NCI-H82 (cell line): ENCODE results near the gene PGC.

ENCODE experiments used
- DNase-seq: peaks from one replicate; lab custom pipeline; 2025; lab: John Stamatoyannopoulos, UW

Gene PGC

DNA sequence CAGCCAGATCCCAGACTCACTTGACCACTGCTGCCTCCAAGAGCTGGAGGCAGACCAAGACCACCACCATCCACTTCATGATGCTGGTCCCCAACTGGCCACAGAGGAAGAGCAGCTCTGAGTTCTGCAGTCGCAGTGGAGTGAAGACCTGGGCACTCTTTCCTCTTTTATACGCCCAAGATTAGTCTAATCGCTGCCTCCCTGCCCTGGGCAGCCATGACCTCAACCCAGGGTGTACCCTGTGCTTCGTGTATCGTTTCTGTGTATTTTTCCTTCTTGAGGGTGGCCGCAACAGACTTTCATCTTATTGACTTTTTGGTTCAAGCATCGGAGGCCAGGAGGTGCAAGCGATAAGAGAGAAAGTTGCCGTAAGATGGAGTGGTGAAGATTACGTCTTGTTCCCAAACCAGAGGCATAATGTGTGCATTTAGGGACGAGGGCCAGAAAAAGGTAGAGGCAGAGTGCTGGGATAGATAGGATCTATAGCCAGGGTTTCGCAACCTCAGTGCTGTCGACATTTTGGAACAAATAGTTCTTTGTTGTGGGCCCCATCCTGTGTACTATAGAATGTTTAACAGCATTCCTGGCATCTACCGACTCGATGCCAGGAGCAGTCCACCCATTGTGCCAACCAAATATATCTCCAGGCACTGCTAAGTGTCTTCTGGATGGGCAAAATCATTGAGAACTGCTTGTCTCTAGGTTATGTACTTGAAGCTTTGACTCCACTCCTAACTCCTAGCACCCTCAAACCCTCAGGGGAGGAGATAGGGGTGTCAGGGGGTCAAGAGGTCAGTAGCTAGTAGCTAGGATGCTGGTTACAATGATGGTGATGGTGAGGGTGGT, at the start of gene PGC:
PGC (minus strand) TSS at position 142 of the 846 bp plus-strand sequence; CDS start at position 79, 63 bp downstream.
- no peak for DNase-seq

DNA sequence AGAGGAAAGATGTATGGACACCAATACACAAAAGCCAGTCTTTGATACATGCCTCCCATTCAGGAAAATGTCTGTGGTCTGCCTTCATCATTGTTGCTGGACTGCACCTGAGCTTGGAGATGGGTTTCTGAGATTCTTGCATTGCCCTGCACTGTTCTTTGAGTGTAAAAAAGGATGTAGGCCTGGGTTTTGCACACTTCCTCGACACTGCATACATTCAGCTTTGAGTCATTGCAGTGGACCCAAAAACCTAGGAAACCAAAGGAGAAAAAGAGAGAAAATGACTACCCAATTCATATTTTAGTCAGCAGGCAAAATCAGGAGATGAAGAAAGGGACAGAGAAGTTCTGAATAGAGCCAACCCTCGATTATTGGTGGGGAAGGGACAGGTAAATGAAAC, 49.3 kb upstream of the PGC start:
- DNase-seq = no peak

DNA sequence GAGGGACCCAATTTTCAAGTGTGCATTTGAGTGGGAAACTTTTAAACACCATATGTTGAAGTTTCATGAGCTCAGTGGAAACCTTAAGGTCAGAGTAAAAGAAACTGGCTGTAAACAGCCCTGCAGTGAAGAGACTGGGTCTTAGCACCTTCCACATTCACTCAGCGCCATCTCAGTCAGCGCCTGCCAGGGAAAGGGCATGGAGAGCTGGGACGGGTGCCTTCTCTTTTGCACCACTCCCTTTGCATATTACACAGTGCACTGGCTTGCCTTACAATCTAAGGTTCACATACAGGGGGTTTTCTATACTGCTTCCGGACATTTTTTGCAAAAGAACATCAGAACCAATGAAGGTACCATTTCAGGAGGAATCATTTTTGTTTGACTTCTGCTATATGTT, 44.8 kb upstream of the PGC start:
- no peak for DNase-seq

DNA sequence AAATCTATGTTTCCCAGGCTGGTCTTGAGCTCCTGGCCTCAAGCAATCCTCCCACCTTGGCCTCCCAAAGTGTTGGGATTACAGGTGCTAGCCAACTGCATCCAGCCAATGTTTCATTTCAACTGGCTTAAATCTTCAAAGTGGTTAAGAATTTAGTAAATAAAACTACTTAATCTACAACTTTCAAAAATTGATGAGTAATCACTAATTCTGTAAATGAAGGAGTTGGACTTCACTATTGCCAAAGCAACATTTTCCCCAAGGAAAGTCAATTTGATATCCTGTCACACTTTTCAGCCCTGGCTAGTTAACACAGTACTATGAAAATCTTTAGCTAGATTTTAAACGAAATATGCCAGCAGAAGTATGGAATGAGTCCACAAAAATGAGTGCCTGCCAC, 44.1 kb upstream of the PGC start:
- DNase-seq = no peak

DNA sequence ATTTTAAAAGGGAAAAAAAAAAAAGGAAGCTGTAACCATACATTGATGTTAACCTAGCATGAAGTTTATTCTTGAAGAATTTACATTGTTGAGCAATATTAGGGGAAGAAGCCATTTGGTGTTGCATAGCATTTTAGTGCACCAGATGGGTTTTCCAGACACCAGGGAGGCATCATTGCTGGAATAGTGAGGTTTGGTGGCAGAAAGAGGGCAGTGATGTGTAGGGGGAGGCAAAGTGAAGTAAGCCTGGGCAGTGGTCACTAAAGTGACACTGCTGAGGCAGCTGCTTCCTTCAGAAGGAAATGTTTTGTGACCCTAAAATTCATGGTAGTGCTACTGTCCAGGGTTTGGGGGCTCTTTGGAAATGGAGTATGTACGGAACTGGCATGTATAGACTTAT, 42.8 kb upstream of the PGC start:
- DNase-seq = no peak

DNA sequence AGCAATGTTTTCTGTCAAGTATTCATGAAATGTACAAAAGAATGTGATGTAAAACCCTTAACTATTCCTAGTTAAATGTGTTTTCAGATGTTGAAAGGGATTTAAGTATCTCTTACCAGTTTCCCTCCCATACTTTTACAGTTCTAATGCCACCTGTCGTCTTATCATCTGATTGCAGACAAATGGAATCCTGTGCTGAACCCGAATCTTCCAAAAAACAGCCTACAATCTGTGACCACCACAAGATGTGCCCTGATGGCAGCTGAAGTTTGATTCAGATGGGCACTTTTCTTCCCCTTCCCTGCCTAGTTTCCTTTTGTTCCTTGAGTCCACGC, 42.2 kb upstream of the PGC start:
- DNase-seq = no peak

DNA sequence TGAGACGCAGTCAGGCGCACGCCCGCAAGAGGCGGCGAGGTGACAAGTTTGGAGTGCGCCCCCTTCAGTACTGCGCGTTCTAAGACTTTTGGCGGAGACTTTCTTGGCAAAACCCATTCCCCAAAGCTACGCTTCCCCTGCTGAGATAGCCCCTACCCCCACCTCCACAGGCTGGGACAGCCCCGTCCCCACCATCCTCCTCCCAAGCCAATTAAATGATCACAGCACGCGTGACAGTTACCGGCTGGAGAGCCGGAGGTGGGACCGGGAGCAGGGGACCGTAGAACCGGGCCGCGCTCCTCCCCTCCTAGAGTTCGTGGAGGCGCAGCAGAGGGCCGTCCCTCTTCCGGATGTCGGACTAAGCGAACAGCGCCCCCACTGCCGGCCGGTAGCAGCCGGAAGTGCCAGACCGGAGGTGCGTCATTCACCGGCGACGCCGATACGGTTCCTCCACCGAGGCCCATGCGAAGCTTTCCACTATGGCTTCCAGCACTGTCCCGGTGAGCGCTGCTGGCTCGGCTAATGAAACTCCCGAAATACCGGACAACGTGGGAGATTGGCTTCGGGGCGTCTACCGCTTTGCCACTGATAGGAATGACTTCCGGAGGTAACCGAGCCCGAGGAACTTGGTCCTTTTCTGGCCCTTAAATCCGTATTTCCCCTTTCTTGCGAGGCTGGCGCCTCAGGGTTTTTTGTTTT, 40.2 kb upstream of the PGC start, which contains the start of gene TOMM6:
TOMM6 (plus strand) TSS at position 476 of the 699 bp plus-strand sequence; CDS start at position 480, 4 bp downstream.
- DNase-seq = peak; percentile 97

DNA sequence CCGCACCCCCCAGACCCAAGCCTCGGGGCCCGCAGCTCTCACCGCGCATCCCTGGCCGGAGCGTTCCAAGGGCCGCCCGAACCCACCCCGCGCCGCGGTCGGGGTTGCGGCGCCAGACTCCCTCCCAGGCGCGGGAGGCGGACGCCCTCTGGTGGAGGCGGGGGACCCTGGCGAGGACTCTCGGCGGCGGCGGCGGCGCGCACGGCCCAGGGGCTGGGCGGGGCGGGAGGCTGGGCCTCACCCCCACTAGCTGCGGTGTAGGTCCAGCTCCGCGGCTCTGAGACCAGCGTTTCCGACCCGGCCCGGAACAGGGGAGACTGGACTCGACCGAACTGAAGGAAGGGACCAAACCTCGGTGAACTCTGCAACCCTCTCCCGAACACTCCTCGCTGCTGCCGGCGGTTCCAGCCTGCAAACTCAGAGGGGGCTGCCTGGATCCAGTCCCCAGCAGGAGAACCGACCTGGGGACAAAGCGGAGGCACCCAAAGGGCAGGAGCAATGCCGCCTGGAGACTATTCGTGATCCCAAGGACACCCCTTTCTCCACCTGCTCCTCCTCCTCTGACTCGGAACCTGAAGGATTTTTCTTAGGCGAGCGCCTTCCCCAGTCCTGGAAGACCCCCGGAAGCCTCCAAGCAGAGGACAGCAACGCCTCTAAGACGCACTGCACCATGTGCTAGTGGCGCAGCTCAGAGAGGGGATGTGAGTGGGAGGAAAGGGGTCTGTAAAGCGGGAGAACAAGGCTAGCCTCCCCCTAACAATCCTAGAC, 39.4 kb upstream of the PGC start:
- peak; percentile 88 for DNase-seq

DNA sequence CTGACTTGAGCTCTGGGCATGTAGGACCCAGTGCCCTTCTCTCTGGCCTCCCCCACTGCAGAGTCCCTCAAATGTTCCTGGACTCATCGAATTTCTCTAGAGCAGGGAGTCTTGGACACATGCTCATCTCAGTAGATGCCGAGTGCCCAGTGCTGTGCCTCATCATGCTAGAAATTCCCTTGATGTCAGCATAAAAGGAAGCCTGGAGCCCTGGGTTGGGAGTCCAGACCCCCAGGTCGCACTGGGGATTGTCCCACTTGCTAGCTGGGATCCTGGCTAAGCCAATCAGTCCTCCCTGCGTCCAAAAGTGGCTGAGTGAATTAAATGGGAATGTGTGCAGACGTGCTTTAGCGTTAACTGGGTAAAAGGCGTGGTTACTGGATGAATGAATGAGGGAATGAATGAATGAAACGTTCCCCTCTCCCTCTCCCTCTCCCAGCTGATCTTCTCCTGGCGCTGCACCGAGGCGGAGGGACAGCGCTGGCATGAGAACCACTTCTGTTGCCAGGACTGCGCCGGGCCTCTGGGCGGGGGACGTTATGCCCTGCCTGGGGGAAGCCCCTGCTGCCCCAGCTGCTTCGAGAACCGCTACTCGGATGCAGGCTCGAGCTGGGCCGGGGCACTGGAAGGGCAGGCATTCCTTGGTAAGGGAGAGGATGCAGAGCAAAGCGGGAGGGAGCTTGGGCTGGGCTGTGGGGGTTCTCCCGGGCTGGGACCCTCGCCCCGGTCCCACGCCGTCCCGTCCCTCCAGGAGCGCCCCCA, 38.7 kb upstream of the PGC start:
- DNase-seq = peak; percentile 69

DNA sequence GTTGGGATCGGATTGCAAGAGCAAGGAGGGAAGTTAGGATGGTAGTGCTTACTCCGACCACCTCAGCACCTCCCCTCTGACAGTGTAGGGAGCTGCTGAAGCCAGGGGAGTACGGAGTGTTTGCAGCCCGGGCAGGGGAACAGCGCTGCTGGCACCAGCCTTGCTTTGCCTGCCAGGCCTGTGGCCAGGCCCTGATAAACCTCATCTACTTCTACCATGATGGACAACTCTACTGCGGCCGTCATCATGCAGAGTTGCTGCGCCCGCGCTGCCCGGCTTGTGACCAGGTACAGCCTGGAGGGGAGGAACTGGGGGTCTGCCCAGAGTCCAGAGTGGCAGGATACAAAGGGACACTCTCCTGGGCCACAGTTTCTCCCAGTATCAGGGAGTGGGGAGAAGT, 38.1 kb upstream of the PGC start:
- no peak for DNase-seq

DNA sequence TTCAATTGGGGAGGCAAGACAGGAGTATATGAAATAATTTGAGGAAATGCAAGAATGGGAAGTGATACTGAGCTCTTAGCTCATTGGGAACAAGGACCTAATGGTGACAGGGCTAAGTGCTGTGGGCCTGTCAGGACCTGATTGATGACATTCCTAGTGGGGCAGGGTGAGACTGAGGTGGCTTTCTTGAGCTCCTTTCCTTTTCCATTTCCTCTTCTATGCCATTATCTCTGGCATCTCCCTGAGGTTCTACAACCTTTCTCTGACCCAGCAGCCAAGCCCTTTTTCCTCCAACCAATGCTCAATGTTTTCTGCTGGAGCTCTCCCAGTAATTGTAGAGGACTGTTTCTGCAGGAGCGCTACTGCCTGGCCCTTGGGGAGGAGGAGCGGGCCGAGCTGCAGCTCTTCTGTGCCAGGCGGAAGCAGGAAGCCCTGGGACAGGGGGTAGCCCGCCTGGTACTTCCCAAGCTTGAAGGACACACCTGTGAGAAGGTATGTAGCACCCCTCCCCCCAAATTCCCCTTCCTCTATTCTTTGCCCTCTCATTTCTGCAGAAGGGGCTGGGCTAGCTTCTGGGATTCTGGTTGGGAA, 37.5 kb upstream of the PGC start:
- no peak for DNase-seq

DNA sequence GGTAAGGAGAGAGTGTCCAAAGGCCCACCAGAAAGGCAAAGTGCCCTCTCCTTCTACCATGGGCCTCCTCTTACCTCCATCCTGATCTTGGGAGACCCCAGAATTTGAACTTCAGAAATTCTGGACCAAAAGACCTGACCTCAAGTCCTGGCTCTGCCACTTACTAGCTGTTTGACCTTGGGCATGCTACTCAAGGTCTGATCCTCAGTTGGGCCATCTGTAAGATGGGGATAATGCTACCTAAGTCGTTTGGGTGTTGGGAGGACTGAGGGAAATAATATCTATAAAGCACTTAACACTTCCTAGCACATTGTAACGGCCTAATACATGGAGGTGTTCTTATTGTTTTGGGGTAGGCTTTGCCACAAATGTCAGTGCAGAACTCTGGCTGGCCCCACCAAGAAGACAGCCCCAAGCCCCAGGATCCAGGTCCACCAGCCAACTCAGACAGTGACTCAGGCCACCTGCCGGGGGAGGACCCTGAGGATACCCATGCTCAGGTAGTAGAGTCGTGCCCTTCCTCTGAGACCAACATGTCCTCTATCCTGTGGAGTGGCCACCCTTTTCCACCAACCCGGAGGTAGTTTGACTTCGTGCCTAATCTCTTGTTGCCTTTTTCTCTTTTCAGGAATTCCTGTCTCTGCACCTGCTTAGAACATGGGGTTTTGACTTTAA, 36.0 kb upstream of the PGC start:
- no peak for DNase-seq

DNA sequence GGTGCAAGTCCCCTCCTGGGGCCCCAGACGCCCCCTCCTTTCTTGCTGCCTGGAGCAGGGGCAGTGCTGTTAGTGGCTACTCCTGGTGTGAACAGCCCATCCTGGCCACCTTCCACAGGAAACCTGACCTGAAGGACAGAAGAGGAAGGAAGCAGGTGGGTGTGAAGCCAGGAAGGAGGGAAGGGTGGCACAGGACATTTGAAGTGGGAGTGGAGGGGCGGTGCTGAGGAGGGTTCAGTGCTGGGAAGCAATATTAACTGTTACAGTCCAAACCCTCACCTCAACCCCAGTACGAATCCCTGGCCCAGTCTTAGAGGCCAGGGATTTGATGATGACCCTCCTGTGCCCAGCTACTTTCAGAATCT, 34.2 kb upstream of the PGC start:
- DNase-seq = no peak

DNA sequence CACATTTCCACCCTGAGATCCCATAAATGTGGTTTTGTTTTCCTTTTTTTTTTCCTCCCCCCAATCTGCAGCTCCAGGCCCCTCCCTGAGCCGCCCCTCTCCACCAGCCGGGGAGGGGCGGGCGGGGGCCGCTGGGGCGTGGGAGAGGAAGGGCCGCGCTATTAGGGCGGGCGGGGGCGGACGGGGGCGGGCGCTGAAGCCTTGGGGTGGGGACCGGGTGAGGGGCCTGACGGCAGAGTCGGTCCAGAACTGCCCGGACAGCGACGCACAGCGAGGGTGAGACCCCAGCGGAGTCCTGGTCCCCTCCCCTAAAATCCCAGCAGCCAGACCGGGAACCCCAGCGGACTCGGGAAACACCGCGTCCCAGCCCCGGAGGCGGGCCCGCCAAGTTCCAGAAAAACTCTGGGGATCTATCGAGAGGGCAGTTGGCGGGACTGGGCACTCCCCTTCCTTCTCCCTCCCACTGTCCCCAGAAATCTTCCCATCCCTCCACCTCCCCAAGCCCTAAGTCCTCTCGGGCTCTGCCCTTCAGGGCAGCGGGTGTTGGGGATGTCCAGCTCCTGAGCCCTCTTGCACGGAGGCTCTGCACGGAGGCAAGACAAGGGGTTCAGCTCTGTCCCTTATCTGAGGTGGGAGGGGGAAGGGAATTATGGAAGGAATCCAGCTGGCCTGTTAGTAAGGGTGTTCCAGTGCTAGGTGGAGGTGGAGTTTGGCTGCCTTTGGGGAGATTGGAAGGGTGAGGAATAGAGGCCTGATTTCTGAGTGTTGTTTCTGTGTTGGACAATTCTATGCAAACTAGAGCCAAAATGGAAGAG, 33.6 kb upstream of the PGC start, which contains the start of gene PRICKLE4:
PRICKLE4 (plus strand) TSS at position 232 of the 815 bp plus-strand sequence. CDS start 2,692 bp downstream, outside the sequence.
- peak; percentile 56 for DNase-seq

DNA sequence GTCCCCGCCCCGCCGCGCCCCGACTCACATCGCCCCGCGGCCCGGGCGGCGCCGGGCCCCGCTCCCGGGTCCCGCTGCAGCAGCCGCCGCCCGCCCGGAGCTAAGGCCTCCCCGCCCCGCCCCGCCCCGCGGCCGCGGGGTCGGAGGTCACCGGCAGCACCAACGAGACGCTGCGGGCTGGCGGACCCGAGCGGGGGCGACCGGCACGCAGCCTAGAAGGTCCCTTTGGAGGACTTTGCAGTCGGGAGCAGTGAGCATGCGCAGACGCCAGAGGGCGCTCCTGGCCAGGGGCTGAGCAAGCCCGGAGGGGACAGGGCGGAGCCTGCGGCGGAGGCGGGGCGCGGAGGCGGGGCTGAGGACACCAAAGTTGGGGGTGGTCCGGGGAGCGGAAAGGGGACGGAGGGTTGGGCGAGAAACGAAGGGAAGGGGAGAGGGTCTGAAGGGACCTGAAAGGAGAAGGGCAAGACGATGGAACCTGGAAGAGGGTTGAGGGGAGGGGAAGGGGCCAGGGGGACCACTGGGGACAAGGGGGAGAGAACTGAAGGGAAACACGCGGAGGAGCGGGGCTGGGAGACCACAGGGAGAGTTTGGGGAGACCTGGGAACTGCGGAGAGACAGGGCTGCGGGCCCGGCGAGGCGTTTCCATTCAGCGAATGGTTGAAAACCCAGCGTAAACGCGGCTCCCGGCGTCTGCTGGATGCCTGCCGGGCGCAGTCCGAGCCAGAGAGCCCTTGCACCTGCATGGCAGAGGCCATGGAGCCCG, 32.8 kb upstream of the PGC start, which contains the start of gene FRS3:
FRS3 (minus strand) TSS at position 113 of the 763 bp plus-strand sequence. CDS start 2,913 bp downstream, outside the sequence.
- peak; percentile 98 for DNase-seq

DNA sequence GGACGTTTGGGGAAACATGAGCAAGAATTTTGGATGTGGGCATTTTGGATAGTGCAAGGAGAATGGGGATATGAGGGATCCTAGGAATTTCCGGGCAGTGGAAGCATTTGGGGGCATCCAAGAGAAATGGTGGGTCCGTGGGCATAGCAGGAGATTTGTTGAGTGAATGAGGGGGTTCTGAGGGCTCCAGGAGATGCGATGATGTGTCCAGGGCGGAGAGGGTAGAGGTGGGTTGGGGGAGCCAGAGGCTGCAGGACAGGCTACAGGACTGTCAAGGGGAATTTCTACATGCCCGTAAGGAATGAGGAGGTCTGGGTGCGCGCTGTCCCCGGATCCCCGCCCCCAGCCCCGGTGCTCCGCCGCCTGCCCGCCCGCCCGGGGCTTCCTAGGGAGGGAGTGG, 32.1 kb upstream of the PGC start:
- no peak for DNase-seq

DNA sequence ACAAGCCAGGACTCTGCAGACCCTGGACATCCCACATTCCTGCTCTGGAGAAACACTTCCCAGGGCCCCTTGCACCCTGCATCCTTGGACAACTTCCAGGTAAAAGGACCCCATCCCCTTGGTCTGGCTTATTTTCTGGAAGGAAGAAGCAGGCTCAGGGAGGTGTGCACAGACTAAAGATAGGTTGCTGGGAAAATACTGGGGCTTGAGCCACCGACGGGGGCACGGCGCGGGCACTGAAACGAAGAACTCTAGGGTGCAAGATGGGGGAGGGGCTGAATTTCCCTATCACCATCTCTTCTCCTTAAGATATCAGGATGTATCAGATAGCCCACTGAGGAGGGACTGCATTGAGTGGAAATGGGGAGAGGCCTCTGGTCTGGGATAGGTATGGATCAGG, 31.7 kb upstream of the PGC start:
- no peak for DNase-seq

DNA sequence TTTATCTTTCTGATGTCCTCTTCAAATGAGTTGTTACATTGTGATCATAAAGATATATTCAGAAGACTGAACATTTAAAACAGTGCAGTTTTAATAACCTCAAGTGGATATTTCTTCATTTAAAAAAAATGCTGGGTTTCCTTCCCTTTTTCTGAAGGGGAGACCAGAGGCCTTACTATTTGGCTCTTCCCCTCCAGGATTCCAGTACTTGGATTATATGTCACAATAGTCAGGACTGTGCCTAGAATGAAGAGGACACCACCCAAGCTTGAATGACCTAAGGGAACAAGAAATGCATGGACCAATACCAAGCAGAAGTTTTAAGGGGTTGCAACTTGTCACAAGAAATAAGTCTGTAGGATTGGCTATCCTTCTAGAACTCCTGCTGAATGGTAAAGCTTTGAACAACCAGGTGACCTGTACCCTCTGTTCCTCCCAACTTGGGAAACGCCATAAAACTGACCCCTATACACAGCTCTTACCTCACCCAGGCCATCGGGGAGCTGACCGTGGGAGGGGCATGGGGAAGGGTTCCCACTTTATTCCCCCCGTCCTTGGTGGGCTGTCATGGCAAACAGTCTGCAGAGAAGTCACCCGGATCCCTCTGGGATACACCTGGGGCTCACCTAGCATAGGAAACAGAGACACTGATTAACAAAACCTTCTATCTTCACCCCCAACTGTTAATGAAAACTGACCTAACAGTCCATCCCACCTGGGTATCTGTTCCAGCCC, 30.5 kb upstream of the PGC start:
- no peak for DNase-seq
